PFSK-1 (cell line): ENCODE measurements around the gene GRIPAP1.

Experiments used
- FOXP2 ChIP-seq: optimal IDR thresholded peaks from 2 replicates; pipeline ENCODE3; 2011; ENCODE audit warnings: borderline replicate concordance, control low read depth, inconsistent platforms; ENCODE audit not compliant: insufficient read depth; ENCODE audit errors: extremely low read length, extremely low read depth
- POLR2AphosphoS5 ChIP-seq: IDR thresholded peaks from 2 replicates; pipeline ENCODE4 v1.6.1; 2012; ENCODE audit warnings: low read depth, mild to moderate bottlenecking, control low read depth, low read length, moderate library complexity
- SIN3A ChIP-seq: IDR thresholded peaks from 2 replicates; pipeline ENCODE4 v1.6.1; 2012; ENCODE audit warnings: mild to moderate bottlenecking, low read length, moderate library complexity, borderline replicate concordance; ENCODE audit not compliant: insufficient read depth
- TAF1 ChIP-seq: IDR thresholded peaks from 2 replicates; pipeline ENCODE4 v1.6.1; 2012; ENCODE audit warnings: low read length, control low read depth, borderline replicate concordance; ENCODE audit not compliant: insufficient read depth
- TF ChIP-seq, protein P1 (sequence below), 2 experiments: IDR thresholded peaks; 2 replicates each; pipeline versions ENCODE4 v1.6.1 to v1.8.0; 2011 to 2012; ENCODE audit warnings: low read depth in 2 of 2, low read length in 2 of 2, control low read depth in 1 of 2, inconsistent platforms in 1 of 2, mild to moderate bottlenecking in 1 of 2, moderate library complexity in 1 of 2; ENCODE audit not compliant: insufficient read depth in 1 of 2

GRIPAP1 gene

DNA sequence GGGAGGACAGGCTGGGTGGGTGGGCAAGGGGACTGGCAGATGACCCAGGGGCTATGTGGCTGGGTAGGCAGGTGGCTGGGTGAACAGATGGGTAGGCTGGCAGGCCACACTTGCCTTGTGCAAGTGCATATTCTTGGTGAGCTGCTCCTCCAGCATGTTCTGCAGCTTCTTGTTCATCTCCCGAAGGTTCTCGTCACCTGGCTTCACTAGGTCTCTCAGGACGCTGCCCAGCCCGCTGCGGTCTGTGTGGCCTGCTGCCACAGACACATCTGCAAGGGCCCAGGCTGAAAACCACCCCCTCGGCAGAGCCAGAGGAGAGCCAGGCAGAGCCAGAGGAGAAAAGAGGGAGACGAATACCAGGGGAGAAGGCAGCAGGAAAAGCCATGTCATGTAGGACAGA is 27.0 kb downstream of the GRIPAP1 start:
- TF ChIP-seq TAF1 (no peak), FOXP2 (no peak), POLR2AphosphoS5 (no peak), SIN3A (no peak)
- TF ChIP-seq, protein P1, sequence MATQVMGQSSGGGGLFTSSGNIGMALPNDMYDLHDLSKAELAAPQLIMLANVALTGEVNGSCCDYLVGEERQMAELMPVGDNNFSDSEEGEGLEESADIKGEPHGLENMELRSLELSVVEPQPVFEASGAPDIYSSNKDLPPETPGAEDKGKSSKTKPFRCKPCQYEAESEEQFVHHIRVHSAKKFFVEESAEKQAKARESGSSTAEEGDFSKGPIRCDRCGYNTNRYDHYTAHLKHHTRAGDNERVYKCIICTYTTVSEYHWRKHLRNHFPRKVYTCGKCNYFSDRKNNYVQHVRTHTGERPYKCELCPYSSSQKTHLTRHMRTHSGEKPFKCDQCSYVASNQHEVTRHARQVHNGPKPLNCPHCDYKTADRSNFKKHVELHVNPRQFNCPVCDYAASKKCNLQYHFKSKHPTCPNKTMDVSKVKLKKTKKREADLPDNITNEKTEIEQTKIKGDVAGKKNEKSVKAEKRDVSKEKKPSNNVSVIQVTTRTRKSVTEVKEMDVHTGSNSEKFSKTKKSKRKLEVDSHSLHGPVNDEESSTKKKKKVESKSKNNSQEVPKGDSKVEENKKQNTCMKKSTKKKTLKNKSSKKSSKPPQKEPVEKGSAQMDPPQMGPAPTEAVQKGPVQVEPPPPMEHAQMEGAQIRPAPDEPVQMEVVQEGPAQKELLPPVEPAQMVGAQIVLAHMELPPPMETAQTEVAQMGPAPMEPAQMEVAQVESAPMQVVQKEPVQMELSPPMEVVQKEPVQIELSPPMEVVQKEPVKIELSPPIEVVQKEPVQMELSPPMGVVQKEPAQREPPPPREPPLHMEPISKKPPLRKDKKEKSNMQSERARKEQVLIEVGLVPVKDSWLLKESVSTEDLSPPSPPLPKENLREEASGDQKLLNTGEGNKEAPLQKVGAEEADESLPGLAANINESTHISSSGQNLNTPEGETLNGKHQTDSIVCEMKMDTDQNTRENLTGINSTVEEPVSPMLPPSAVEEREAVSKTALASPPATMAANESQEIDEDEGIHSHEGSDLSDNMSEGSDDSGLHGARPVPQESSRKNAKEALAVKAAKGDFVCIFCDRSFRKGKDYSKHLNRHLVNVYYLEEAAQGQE (IDR thresholded peaks at IDR 0.05; ENCODE audit: insufficient read depth in 1 of 2, low read depth in 2 of 2, low read length in 2 of 2) = no peak

DNA sequence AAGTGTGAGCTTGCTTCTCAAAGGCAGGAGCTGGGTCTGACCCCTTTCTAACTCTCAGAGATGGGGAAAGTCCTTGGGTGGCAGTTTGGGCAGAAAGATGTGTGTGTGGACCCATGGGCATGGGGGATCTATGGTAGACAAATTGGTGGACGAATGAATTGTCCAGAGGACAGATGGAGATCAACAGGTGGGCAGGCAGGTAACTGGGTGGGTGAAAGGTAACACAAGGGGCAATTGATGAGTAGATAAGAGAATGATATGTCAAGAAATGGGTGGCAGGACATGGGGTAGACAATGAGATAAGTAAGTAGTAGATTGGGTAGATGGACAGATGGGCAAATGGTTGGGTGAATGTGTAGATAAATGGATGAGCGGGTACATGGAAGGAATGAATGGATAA is 27.5 kb downstream of the GRIPAP1 start:
- TF ChIP-seq POLR2AphosphoS5 (no peak), TAF1 (no peak), FOXP2 (no peak), SIN3A (no peak)
- TF ChIP-seq, protein P1 (IDR thresholded peaks at IDR 0.05; ENCODE audit: insufficient read depth in 1 of 2, low read depth in 2 of 2, low read length in 2 of 2) = no peak

DNA sequence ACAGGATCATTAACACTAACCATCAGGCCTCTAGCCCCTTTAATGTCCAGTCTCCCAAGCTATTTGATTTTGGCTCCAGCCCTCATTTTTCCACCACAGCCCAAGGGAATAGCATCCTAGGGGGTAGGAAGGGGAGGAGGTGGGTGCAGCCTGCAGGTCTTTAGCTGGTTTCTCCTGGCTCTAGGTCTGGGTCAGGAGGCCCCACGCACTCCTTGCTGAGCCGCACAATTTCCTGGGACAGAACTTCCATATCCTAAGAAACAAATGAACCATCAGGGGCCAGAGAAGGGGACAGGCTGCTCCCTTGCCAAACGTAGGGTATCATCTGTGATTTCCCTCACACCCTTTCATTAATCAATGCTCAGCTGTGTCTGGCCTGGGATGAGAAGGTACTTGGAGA is 28.0 kb downstream of the GRIPAP1 start:
- no peak for TF ChIP-seq TAF1
- TF ChIP-seq FOXP2 = no peak
- no peak for TF ChIP-seq POLR2AphosphoS5
- TF ChIP-seq, protein P1 (IDR thresholded peaks at IDR 0.05; ENCODE audit: insufficient read depth in 1 of 2, low read depth in 2 of 2, low read length in 2 of 2) = no peak
- no peak for TF ChIP-seq SIN3A

DNA sequence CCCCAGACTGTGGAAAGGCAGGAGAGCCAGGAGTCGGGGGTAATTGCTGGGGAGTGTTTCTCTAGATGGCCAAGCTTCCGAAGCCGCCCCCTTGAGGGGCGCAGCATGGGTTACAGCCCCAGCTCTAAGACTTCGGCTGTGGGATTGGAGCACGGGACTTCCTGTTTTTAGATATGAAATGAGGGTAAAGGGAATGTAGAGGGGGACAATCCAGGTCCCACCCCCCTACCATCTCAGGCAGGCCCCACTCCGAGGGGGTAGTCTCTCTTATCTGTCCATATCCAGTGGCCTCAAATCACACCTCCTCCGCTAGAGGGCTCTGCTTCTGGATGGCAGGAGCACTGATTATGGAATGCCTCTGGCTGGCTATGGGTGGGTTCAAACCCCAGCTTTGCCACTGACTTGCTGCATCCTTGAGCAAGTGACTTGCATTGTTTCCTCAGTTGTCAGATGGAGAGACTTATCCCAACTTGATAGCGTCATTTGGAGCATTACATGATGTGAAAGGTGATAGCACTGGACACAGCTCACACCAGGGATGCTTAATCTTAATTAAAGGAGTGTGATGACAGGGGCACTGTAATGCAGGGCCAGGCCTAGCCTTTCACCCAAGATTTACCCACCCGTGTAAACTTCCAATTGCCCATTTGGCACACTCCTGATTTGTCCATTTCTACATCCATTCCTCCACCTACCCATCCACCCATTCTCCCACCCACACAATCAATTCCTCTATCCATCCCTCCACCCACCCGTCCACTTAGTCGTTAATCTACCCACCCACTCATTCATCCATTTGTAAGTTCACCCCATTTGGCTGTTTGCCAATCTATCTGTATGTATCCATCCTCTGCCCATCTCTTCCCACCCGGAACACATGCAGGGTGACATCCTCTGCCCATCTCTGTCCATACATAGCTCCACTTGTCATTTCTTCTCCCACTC is 29.6 kb downstream of the GRIPAP1 start:
- TF ChIP-seq SIN3A (no peak), FOXP2 (no peak), POLR2AphosphoS5 (no peak), TAF1 (no peak)
- TF ChIP-seq, protein P1 (IDR thresholded peaks at IDR 0.05; ENCODE audit: insufficient read depth in 1 of 2, low read depth in 2 of 2, low read length in 2 of 2) = no peak
